GM19452 (cell line): Measurements from ENCODE around the gene LRP5.
A peak's percentile ranks its signal among the peaks of the same experiment; 100 is the strongest.

ENCODE experiments used
- ATAC-seq: cut with Tn5 transposase; IDR thresholded peaks from one replicate; pipeline ENCODE4 v1.9.1; 2021; ENCODE audit not compliant: unreplicated experiment

Gene LRP5

DNA sequence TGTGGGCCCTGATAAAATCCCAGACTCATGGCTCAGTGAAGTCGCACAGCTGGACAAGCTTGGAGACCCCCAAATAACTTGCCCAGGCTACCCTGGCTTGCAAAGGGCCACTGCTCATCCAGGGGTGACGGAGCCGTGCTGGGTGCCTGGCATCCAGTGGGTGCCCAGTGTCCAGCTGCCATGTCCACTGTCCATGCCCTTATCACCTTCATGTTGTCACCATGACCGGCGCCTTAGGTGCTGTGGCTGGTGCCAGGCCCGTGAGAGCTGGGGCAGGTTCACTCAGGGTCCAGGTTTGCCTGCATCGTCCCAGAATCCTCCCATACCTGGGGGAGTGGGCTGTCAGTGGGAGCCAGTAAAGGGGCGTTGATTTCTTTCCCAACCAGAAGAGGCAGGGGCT lies 57.4 kb downstream of the LRP5 start:
- ATAC-seq = no peak

DNA sequence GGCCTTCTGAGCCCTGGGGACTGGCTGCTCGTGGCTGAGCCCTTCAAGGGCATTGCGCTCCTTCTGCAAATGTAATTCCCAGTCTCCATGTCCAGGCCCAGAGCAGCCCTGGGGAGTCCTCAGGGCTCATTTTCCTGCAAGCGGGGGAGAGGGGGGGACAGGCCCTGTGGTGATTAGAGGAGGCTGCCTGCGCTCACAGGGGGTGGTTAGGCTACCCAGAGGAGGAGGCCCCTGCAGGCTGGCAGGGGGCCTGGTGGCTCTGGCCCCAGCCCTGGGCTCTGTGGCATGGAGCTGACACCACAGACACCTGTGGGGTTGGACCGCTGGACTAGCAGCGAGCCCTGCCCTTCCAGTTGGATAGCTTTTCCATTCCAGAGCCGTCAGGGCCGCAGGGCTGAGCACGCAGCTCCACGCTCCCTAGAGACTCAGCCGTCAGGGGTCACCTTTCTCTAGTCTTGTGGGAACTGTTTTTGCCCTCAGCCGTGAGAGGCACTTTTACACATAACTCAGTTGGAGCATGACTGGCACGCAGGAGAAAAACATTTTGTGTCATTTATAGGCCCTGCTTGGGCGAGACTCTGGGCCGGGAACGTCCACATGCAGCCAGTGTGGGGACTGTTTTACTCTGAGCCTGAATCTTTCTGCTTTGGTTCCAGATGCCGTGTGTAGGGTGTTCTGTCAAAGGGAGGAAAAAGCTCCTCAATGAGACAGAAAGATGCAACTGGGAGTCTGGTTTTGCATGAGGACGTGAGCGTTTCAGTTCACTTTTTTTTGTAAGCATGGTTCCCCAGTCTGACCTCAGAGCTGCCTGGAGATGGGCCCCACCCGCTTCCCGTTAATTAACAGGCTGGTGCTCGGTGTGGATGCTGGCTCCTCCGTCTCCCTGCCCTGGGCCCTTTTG lies 58.1 kb downstream of the LRP5 start:
- peak; percentile 75 for ATAC-seq

DNA sequence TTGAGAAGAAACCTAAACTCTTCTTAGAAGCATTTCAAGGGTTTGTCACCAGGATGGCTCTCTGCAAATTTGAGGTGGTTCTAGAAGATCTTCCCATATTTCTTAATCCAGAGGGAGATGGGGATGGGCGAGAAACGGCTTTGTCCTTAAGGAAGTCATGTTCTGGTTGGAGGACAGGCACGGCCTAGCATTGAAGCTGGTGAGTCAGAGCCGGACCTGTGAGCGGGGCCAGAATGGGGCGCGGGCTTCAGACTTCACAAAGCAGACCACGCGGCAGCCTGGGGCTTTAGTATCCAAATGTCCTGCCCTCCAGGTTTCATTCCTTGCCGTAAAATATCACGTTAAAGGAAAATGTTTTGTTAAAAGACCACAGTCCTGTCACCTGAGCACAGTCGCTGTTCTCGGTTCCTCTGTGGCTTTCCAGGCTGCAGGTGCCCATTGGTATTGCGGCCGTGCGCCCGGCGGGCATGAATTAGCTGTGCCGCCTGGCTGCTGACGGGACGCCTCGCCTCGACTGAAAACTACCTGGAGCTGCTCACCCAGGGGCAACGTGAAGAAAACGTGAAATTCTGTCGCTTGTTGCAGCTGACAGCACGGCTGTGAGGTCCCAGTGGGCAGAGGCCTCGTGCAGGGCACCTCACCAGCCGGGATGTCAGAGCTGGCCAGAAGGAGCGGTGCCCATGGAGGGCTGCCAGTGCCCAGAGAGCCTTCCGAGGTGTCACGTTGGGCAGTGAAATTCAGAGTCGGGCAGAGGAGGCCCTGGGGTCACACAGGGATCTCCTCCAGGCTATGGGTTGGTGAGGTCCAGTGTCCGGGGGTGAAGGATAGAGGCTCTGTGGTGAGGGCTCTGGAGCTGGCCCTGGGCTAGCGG lies 59.0 kb downstream of the LRP5 start:
- ATAC-seq = no peak

- ATAC-seq = no peak
Measured at GRCh38 chr11:68372114-68372513, 59.7 kb downstream of the LRP5 start.

- ATAC-seq = no peak
Measured at GRCh38 chr11:68372625-68373024, 60.2 kb downstream of the LRP5 start.

DNA sequence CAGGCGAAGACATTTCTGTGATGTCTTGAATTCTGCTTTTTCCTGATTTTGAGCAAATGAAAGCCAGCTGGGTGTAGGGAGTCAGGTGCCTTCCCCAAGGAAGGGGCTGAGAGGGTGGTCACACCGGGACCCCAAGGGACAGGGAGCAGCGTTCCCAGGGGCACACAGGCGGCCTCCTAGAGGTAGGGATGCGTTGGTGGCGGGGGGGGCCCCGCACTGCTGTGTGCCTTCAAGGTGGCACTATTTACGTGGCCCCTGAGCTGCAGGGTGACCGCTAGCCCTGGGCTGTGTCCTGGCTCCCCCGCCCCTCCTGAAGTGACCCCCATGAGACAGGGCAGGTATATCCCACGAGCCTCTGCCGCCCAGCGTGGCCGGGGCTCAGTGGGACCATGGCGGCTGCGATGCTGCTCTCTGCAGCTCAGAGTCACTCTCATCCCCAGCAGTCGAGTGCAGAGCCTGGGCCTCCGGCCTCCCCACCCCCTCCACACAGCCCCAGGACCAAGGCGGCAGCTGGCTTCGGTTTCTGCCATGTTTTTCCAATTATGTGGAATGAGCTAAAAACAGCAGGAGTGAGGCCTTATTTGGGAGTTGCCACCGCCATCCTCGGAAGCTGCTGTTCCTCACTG lies 60.9 kb downstream of the LRP5 start:
- ATAC-seq = no peak

GRCh38 chr11:68373815-68374501 lies 61.6 kb downstream of the LRP5 start:
- no peak for ATAC-seq

- no peak for ATAC-seq
Measured at GRCh38 chr11:68374531-68374930, 62.1 kb downstream of the LRP5 start.

- ATAC-seq = no peak
Measured at GRCh38 chr11:68375337-68375736, 62.9 kb downstream of the LRP5 start.

DNA sequence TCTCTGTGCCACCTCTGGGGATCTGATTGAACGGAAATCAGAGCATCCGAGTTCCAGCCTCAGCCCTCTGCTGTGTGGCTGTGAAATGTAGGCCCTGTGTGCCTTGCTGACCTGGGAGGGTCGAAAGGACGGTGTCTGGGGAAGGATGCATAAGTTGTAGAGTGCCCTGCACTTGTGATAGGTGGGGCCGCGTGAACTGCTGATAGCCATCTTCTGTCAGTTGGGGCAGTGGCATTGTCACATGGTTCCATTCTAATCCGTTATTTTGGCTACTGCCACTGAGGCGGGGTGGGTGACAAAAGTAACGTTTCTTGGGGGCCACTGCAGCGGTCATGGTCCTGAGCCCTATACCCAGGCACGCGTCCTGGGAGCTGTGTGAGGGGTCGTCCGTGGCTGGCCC lies 63.4 kb downstream of the LRP5 start:
- no peak for ATAC-seq

GRCh38 chr11:68377389-68377795 lies 65.0 kb downstream of the LRP5 start:
- ATAC-seq = no peak

DNA sequence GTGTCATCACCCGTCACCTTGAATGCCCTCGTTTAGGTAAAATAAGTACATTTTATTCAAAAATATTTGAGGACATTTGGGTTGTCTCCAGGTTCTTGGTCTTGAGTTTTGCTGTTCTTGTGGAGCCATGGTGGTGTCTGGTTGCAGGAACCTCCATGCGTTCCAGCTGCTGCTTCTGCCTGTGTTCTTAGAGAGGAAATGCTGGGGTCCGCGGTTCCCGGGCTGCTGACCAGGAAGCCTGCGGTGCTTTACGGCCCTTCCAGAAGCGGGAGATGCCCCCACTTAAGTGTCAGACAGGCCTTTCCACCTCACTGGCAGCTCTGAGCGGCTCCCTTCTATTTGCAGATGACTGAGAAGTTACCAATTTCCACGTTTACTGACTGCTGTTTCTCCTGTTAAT lies 66.8 kb downstream of the LRP5 start:
- ATAC-seq = no peak

DNA sequence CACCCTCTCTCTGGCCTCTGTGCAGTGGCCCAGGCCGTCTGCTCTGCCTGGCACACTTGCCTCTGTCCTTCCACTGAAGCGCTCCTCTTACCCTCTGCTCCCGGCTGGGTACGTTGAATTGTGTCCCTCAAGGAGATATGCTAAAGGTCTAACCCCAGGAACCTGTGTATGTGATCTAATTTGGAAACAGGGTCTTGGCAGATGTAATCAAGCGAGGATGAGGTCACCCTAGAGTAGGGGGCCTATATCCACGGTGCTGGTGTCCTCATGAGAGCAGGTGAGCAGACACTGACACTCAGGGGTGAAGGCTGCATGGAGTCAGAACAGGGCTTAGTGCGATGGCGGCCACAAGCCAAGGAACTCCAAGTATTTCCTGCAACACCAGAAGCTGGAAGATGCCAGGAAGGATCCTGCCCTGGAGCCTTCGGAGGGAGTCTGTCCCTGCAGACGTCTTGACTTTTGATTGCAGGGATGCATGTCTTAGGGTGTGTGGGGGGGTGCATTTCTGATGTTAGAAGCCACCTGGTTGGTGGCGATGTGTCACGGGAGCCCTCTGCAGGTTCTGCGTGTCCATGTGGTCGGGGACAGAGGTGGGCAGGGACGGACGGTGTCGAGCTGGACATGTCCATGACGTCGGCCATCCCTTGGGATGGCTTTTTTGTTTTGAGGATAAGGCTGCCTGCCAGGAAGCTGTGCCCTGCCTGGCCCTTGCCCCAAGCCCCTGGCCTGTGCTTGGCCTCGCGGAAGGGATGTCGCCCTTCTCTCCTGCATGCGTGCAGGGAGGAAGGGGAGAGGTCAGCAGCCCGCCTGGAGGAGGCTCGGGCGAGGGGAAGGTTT lies 68.6 kb downstream of the LRP5 start:
- no peak for ATAC-seq

DNA sequence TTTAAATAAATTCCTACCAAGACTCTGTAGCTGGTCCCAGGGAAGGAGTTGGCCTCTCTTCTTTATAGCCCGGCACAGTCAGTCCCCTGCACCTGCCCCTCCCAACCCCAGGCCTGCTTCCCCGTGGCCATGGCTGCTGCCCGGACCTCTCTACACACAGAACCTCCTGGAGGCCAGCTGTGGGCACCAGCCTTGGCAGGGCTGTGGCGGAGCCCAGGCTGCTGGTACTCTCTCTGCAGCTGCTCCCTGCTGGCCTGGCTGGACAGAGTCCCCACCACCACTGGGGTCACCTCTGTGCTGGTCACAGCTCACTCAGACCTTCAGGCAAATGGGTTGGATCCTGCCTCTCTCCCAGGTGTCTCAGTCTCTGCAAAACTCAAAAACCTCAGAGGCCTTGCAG lies 69.3 kb downstream of the LRP5 start:
- ATAC-seq = no peak

- no peak for ATAC-seq
Measured at GRCh38 chr11:68382358-68382998, 70.1 kb downstream of the LRP5 start.

- no peak for ATAC-seq
Measured at GRCh38 chr11:68383976-68384501, 71.6 kb downstream of the LRP5 start.

DNA sequence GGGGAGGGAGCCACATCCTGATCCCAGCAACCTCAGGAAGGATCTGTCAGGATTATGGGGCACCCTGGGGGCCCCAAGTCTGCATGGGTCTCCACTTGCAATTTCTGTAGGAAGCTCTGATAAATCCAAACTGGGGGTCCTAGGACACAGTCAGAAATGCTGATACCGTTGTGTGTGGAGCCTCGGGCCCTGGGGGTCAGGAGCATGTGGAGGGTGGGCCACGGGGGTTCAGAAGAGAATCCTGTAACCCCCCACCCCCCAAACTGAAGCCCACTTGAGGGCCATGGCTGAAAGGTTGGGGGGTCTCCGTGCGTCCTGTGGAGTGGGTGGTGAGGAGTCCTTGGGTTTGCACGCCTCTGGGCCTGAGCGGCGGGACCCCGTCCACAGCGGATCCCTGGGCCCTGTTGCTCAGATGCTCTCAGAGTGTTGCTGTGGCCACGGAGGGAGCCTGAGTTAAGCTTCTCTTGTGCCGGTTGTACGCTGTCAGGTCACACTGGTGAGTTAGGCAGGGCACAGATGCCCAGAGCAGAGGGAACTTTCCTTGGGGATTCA lies 72.2 kb downstream of the LRP5 start:
- no peak for ATAC-seq

DNA sequence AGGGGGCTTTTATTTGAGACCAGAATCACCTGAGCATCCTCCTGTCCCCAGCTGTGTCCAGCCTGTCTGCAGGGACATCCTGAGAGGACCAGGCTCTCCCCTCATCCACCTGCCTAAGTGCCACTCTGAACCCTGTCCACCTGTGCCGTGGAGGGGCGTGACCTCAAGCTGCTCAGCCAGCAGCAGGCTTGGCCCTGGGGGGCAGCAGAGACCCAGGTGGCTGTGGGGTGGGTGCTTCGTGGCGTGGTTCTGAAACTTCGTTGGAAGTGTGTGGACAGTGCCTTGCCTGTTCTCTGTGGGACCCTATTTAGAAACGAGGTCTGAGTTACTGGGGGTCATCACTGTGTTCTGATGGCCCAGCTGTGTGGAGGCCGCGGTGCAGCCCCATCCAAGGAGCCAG lies 72.7 kb downstream of the LRP5 start:
- ATAC-seq = no peak

GRCh38 chr11:68386331-68386978 lies 74.1 kb downstream of the LRP5 start:
- no peak for ATAC-seq
